ENCODE measurements around the gene ALDH9A1.
"Not testable (repeated sequence)": the region's sequence is repeated elsewhere in the genome, so short reads cannot be mapped to it uniquely, and the experiment has no call there.

Gene ALDH9A1

GRCh38 chr1:165697881-165698760 is at the start of gene ALDH9A1:
Gene ALDH9A1 (minus strand): TSS chr1:165698562. CDS start chr1:165698558, 4 bp downstream.
- Histone ChIP-seq H3K36me3 (ENCODE audit: control insufficient read depth, insufficient read depth, low read length) (no peaks in the 10 kb centered on the region), H3K9ac (ENCODE audit: low read length) (peak within 1 kb of the TSS; percentile 79), H3K4me1 (ENCODE audit: control insufficient read depth, insufficient read depth, low read length) (peaks cover 12% of the 10 kb centered on the region), H3K27me3 (ENCODE audit: control insufficient read depth, insufficient read depth, low read length) (no peaks in the 10 kb centered on the region), H3K9me3 (ENCODE audit: control insufficient read depth, low read length) (no peaks in the 10 kb centered on the region), H3K4me3 (ENCODE audit: low read length) (peak within 1 kb of the TSS; percentile 78)

- Histone ChIP-seq H3K27me3 (ENCODE audit: control insufficient read depth, insufficient read depth, low read length) (no peaks in the 10 kb centered on the region), H3K9me3 (ENCODE audit: control insufficient read depth, low read length) (no peaks in the 10 kb centered on the region), H3K4me1 (ENCODE audit: control insufficient read depth, insufficient read depth, low read length) (no peaks in the 10 kb centered on the region), H3K9ac (ENCODE audit: low read length) (no peak overlapping the region), H3K36me3 (ENCODE audit: control insufficient read depth, insufficient read depth, low read length) (no peaks in the 10 kb centered on the region), H3K4me3 (ENCODE audit: low read length) (no peak overlapping the region)
Measured at GRCh38 chr1:165747632-165748447, 49.5 kb upstream of the ALDH9A1 start.

- not testable (repeated sequence) for H3K9ac ChIP-seq (ENCODE audit: low read length); H3K4me1 ChIP-seq (ENCODE audit: control insufficient read depth, insufficient read depth, low read length); H3K27me3 ChIP-seq (ENCODE audit: control insufficient read depth, insufficient read depth, low read length); H3K4me3 ChIP-seq (ENCODE audit: low read length); H3K9me3 ChIP-seq (ENCODE audit: control insufficient read depth, low read length); H3K36me3 ChIP-seq (ENCODE audit: control insufficient read depth, insufficient read depth, low read length)
Measured at GRCh38 chr1:165744913-165745312, 46.6 kb upstream of the ALDH9A1 start.

GRCh38 chr1:165742194-165742593 is 43.8 kb upstream of the ALDH9A1 start:
- Histone ChIP-seq H3K9me3 (ENCODE audit: control insufficient read depth, low read length) (no peaks in the 10 kb centered on the region), H3K4me3 (ENCODE audit: low read length) (no peak overlapping the region), H3K36me3 (ENCODE audit: control insufficient read depth, insufficient read depth, low read length) (peaks cover 7% of the 10 kb centered on the region), H3K4me1 (ENCODE audit: control insufficient read depth, insufficient read depth, low read length) (no peaks in the 10 kb centered on the region), H3K9ac (ENCODE audit: low read length) (no peak overlapping the region), H3K27me3 (ENCODE audit: control insufficient read depth, insufficient read depth, low read length) (no peaks in the 10 kb centered on the region)

GRCh38 chr1:165738794-165739193 is 40.4 kb upstream of the ALDH9A1 start:
- H3K9me3 ChIP-seq (ENCODE audit: control insufficient read depth, low read length): no peaks in the 10 kb centered on the region
- no peak overlapping the region for H3K9ac ChIP-seq (ENCODE audit: low read length)
- H3K27me3 ChIP-seq (ENCODE audit: control insufficient read depth, insufficient read depth, low read length): no peaks in the 10 kb centered on the region
- no peaks in the 10 kb centered on the region for H3K4me1 ChIP-seq (ENCODE audit: control insufficient read depth, insufficient read depth, low read length)
- H3K36me3 ChIP-seq (ENCODE audit: control insufficient read depth, insufficient read depth, low read length): peaks cover 7% of the 10 kb centered on the region
- H3K4me3 ChIP-seq (ENCODE audit: low read length): no peak overlapping the region

GRCh38 chr1:165737196-165737595 is 38.8 kb upstream of the ALDH9A1 start:
- peaks cover 7% of the 10 kb centered on the region for H3K36me3 ChIP-seq (ENCODE audit: control insufficient read depth, insufficient read depth, low read length)
- H3K9me3 ChIP-seq (ENCODE audit: control insufficient read depth, low read length): no peaks in the 10 kb centered on the region
- no peaks in the 10 kb centered on the region for H3K27me3 ChIP-seq (ENCODE audit: control insufficient read depth, insufficient read depth, low read length)
- H3K9ac ChIP-seq (ENCODE audit: low read length): no peak overlapping the region
- no peak overlapping the region for H3K4me3 ChIP-seq (ENCODE audit: low read length)
- H3K4me1 ChIP-seq (ENCODE audit: control insufficient read depth, insufficient read depth, low read length): no peaks in the 10 kb centered on the region

- Histone ChIP-seq H3K4me1 (ENCODE audit: control insufficient read depth, insufficient read depth, low read length) (no peaks in the 10 kb centered on the region), H3K9me3 (ENCODE audit: control insufficient read depth, low read length) (no peaks in the 10 kb centered on the region), H3K36me3 (ENCODE audit: control insufficient read depth, insufficient read depth, low read length) (no peaks in the 10 kb centered on the region), H3K4me3 (ENCODE audit: low read length) (no peak overlapping the region), H3K27me3 (ENCODE audit: control insufficient read depth, insufficient read depth, low read length) (no peaks in the 10 kb centered on the region), H3K9ac (ENCODE audit: low read length) (no peak overlapping the region)
Measured at GRCh38 chr1:165734906-165735305, 36.5 kb upstream of the ALDH9A1 start.

GRCh38 chr1:165726841-165727240 is 28.5 kb upstream of the ALDH9A1 start:
- no peak overlapping the region for H3K9ac ChIP-seq (ENCODE audit: low read length)
- no peaks in the 10 kb centered on the region for H3K9me3 ChIP-seq (ENCODE audit: control insufficient read depth, low read length)
- no peaks in the 10 kb centered on the region for H3K27me3 ChIP-seq (ENCODE audit: control insufficient read depth, insufficient read depth, low read length)
- peaks cover 8% of the 10 kb centered on the region for H3K36me3 ChIP-seq (ENCODE audit: control insufficient read depth, insufficient read depth, low read length)
- no peak overlapping the region for H3K4me3 ChIP-seq (ENCODE audit: low read length)
- no peaks in the 10 kb centered on the region for H3K4me1 ChIP-seq (ENCODE audit: control insufficient read depth, insufficient read depth, low read length)

- no peak overlapping the region for H3K4me3 ChIP-seq (ENCODE audit: low read length)
Measured at GRCh38 chr1:165726169-165726568, 27.8 kb upstream of the ALDH9A1 start.

GRCh38 chr1:165717918-165718515 is 19.7 kb upstream of the ALDH9A1 start:
- Histone ChIP-seq H3K4me3 (ENCODE audit: low read length) (no peak overlapping the region), H3K27me3 (ENCODE audit: control insufficient read depth, insufficient read depth, low read length) (no peaks in the 10 kb centered on the region), H3K9me3 (ENCODE audit: control insufficient read depth, low read length) (no peaks in the 10 kb centered on the region), H3K36me3 (ENCODE audit: control insufficient read depth, insufficient read depth, low read length) (no peaks in the 10 kb centered on the region), H3K9ac (ENCODE audit: low read length) (no peak overlapping the region), H3K4me1 (ENCODE audit: control insufficient read depth, insufficient read depth, low read length) (no peaks in the 10 kb centered on the region)

More at GRCh38 chr1:165726169-165726568, 27.8 kb upstream of the ALDH9A1 start:
- H3K9me3 ChIP-seq (ENCODE audit: control insufficient read depth, low read length): no peaks in the 10 kb centered on the region
- H3K36me3 ChIP-seq (ENCODE audit: control insufficient read depth, insufficient read depth, low read length): peaks cover 8% of the 10 kb centered on the region
- no peaks in the 10 kb centered on the region for H3K27me3 ChIP-seq (ENCODE audit: control insufficient read depth, insufficient read depth, low read length)
- no peak overlapping the region for H3K9ac ChIP-seq (ENCODE audit: low read length)
- H3K4me1 ChIP-seq (ENCODE audit: control insufficient read depth, insufficient read depth, low read length): no peaks in the 10 kb centered on the region

GRCh38 chr1:165716265-165717051 is 18.1 kb upstream of the ALDH9A1 start:
- H3K27me3 ChIP-seq (ENCODE audit: control insufficient read depth, insufficient read depth, low read length); H3K4me1 ChIP-seq (ENCODE audit: control insufficient read depth, insufficient read depth, low read length); H3K4me3 ChIP-seq (ENCODE audit: low read length); H3K9me3 ChIP-seq (ENCODE audit: control insufficient read depth, low read length); H3K36me3 ChIP-seq (ENCODE audit: control insufficient read depth, insufficient read depth, low read length); H3K9ac ChIP-seq (ENCODE audit: low read length): not testable (repeated sequence)
